ENCODE measurements around the gene GRK6.

DNA sequence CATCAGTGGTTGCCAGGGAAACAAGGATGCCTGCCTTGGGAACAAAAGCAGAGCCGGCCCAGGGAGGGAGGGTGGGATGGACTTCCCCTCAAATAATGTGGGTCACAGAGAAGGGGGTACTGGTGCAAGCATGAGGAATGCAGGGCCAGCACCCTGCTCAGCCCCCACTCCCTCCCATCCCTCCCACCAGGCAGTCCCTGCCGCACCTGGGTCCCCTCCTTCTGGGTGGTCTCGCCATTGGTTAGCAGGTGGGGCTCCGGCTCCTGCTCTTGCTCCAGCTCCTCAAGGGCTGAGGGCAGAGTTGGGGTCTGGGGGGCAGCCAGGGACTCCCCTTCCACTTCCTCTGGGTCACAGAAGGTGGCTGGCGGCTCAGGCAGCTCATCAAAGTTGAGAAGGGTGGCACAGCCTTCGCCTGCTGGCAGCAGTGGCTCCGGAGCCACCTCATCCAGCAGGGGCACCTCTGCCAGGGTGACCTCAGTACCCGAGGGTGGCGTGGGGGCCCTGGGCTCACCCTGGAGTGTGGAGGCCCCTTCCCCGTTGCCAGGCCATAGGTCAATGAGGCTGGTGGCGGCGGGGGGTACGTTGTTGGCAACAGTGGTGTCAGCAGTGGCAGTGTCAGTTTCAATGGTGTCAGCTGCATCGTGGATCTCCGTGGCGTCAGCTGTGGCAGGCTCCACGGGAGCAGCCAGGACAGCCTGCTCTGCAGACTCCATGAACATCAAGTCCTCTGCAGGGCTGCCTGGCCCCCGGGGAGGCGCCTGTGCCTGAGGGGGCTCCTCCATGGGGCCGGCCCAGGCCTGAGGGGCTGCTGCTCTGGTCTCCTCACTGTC lies 31.6 kb downstream of the GRK6 start:
- no peak for TF ChIP-seq POLR2A (IDR thresholded peaks at IDR 0.05)
- TF ChIP-seq, protein P1, sequence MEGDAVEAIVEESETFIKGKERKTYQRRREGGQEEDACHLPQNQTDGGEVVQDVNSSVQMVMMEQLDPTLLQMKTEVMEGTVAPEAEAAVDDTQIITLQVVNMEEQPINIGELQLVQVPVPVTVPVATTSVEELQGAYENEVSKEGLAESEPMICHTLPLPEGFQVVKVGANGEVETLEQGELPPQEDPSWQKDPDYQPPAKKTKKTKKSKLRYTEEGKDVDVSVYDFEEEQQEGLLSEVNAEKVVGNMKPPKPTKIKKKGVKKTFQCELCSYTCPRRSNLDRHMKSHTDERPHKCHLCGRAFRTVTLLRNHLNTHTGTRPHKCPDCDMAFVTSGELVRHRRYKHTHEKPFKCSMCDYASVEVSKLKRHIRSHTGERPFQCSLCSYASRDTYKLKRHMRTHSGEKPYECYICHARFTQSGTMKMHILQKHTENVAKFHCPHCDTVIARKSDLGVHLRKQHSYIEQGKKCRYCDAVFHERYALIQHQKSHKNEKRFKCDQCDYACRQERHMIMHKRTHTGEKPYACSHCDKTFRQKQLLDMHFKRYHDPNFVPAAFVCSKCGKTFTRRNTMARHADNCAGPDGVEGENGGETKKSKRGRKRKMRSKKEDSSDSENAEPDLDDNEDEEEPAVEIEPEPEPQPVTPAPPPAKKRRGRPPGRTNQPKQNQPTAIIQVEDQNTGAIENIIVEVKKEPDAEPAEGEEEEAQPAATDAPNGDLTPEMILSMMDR (IDR thresholded peaks at IDR 0.05) = no peak
